HG03439 (cell line): ENCODE measurements around the gene NUP107.
A peak's percentile ranks its signal among the peaks of the same experiment; 100 is the strongest.

Experiments used
- ATAC-seq: cut with Tn5 transposase; IDR thresholded peaks from one replicate; pipeline ENCODE4 v1.9.1; 2021; ENCODE audit warnings: mild to moderate bottlenecking, moderate library complexity; ENCODE audit not compliant: unreplicated experiment

Gene NUP107

GRCh38 chr12:68733661-68734071 is 46.9 kb downstream of the NUP107 start:
- ATAC-seq = no peak

GRCh38 chr12:68739891-68740290 is 53.1 kb downstream of the NUP107 start:
- no peak for ATAC-seq

- no peak for ATAC-seq
Measured at GRCh38 chr12:68743356-68743755, 56.6 kb downstream of the NUP107 start.

GRCh38 chr12:68745376-68745903 is 58.7 kb downstream of the NUP107 start:
- no peak for ATAC-seq

GRCh38 chr12:68745904-68746571 is 59.3 kb downstream of the NUP107 start, which contains the start of gene SLC35E3:
Gene SLC35E3 (plus strand): TSS chr12:68746176. CDS start chr12:68746378, 202 bp downstream.
- ATAC-seq = peak; percentile 98

GRCh38 chr12:68746572-68747180 is 59.9 kb downstream of the NUP107 start:
- ATAC-seq = peak; percentile 38

- ATAC-seq = no peak
Measured at GRCh38 chr12:68749443-68749842, 62.7 kb downstream of the NUP107 start.

GRCh38 chr12:68749861-68750260 is 63.1 kb downstream of the NUP107 start:
- ATAC-seq = no peak

GRCh38 chr12:68750506-68750905 is 63.7 kb downstream of the NUP107 start:
- ATAC-seq = no peak

- ATAC-seq = no peak
Measured at GRCh38 chr12:68755536-68756243, 68.9 kb downstream of the NUP107 start.

- ATAC-seq = no peak
Measured at GRCh38 chr12:68759852-68760251, 73.1 kb downstream of the NUP107 start.

- ATAC-seq = no peak
Measured at GRCh38 chr12:68760806-68761441, 74.1 kb downstream of the NUP107 start.

GRCh38 chr12:68761442-68761812 is 74.6 kb downstream of the NUP107 start:
- ATAC-seq = no peak

GRCh38 chr12:68761901-68762630 is 75.3 kb downstream of the NUP107 start:
- ATAC-seq = no peak

GRCh38 chr12:68762691-68763090 is 75.9 kb downstream of the NUP107 start:
- no peak for ATAC-seq

GRCh38 chr12:68765696-68766095 is 78.9 kb downstream of the NUP107 start:
- ATAC-seq = no peak

GRCh38 chr12:68766646-68767045 is 79.9 kb downstream of the NUP107 start:
- ATAC-seq = no peak

- ATAC-seq = no peak
Measured at GRCh38 chr12:68767191-68767590, 80.4 kb downstream of the NUP107 start.

- no peak for ATAC-seq
Measured at GRCh38 chr12:68768431-68768939, 81.7 kb downstream of the NUP107 start.

- ATAC-seq = no peak
Measured at GRCh38 chr12:68769941-68770340, 83.2 kb downstream of the NUP107 start.
